K562 (cell line): ENCODE measurements around the gene PI4KA. TPM values are rescaled to one million over a fixed set of nuclear protein-coding genes. Genes with fewer than 3 reads are reported as not detected.

Experiments
- CBX3 ChIP-seq, 2 experiments: IDR thresholded peaks; 1 replicate in 1 of 2; 2 replicates in 1 of 2; pipeline ENCODE4 v1.6.1; 2012; ENCODE audit warnings: inconsistent platforms in 2 of 2, low read length in 2 of 2, borderline replicate concordance in 1 of 2, control low read depth in 1 of 2
- DEAF1 ChIP-seq: fragments of 450-650 bp; formaldehyde crosslinking; IDR thresholded peaks from 2 replicates; pipeline ENCODE4 v1.4.0; 2020; ENCODE audit warnings: mild to moderate bottlenecking, moderate library complexity
- FOXK2 ChIP-seq, 2 experiments: fragments of 450-650 bp; IDR thresholded peaks in 1 of 2; conservative IDR thresholded peaks in 1 of 2; 2 replicates each; pipeline ENCODE4 v1.6.1; 2016; ENCODE audit warnings: low read depth in 2 of 2, mild to moderate bottlenecking in 1 of 2
- HINFP ChIP-seq: fragments of 450-650 bp; conservative IDR thresholded peaks from 2 replicates; pipeline ENCODE4 v1.6.1; 2016; ENCODE audit warnings: missing genetic modification characterization, low read depth, mild to moderate bottlenecking, control low read depth, missing compliant biosample characterization
- MEF2D ChIP-seq: conservative IDR thresholded peaks from 2 replicates; pipeline ENCODE4 v1.6.1; 2016; ENCODE audit warnings: low read depth, missing genetic modification characterization, missing compliant biosample characterization
- NCOA2 ChIP-seq, 2 experiments: fragments of 450-650 bp; IDR thresholded peaks; 2 replicates each; pipeline ENCODE4 v1.6.1; 2018; ENCODE audit warnings: mild to moderate bottlenecking in 2 of 2, moderate library complexity in 1 of 2; ENCODE audit not compliant: partially characterized antibody in 2 of 2
- NCOR1 ChIP-seq: fragments of 450-650 bp; IDR thresholded peaks from 2 replicates; pipeline ENCODE4 v1.6.1; 2016; ENCODE audit warnings: mild to moderate bottlenecking, moderate library complexity
- RB1 ChIP-seq: fragments of 450-650 bp; IDR thresholded peaks from 2 replicates; pipeline ENCODE4 v1.6.1; 2017; ENCODE audit warnings: low read depth, mild to moderate bottlenecking
- RBBP5 ChIP-seq: fragments of 200-600 bp; sonication (generic); IDR thresholded peaks from 2 replicates; pipeline ENCODE4 v1.6.1; 2012; ENCODE audit warnings: borderline replicate concordance, mild to moderate bottlenecking, low read length, control low read depth, inconsistent platforms; ENCODE audit not compliant: insufficient read depth, poor library complexity, severe bottlenecking
- RBM17 ChIP-seq: fragments of 200-400 bp; formaldehyde crosslinking; IDR thresholded peaks from 2 replicates; pipeline ENCODE4 v1.6.1; 2017; ENCODE audit warnings: low read depth, mild to moderate bottlenecking, low read length, borderline replicate concordance
- RBM39 ChIP-seq: fragments of 200-400 bp; formaldehyde crosslinking; optimal IDR thresholded peaks from 2 replicates; pipeline ENCODE3; 2018; ENCODE audit warnings: low read depth, low read length
- TCF15 ChIP-seq: fragments of 250-450 bp; sonication (Bioruptor Pico); IDR thresholded peaks from 2 replicates; pipeline ENCODE4 v1.8.0; 2022; ENCODE audit warnings: moderate library complexity, mild to moderate bottlenecking, inconsistent platforms
- ZBTB2 ChIP-seq: fragments of 450-650 bp; IDR thresholded peaks from 2 replicates; pipeline ENCODE4 v1.6.1; 2016; ENCODE audit warnings: antibody characterized with exemption
- ZNF384 ChIP-seq: IDR thresholded peaks from 2 replicates; pipeline ENCODE4 v1.6.1; 2012; ENCODE audit warnings: low read depth, low read length, improper control_type of control experiment
- ZNF445 ChIP-seq: fragments of 250-450 bp; sonication (Bioruptor Pico); IDR thresholded peaks from 2 replicates; pipeline ENCODE4 v1.4.0; 2020; ENCODE audit warnings: low read depth, mild to moderate bottlenecking, moderate library complexity
- ZNF780A ChIP-seq: fragments of 250-450 bp; sonication (Bioruptor Pico); IDR thresholded peaks from 2 replicates; pipeline ENCODE4 v1.5.0; 2021; ENCODE audit warnings: mild to moderate bottlenecking
- polyA plus RNA-seq, 8 experiments: library from polyadenylated mRNA; depleted of rRNA in 4 of 8; stranded (reverse) in 5 of 8; unstranded in 3 of 8; fragments of >200 nt; fragmentation: Nextera tagmentation in 2 of 8; fragmentation: Illumina TruSeq in 1 of 8; extraction: Ambion mirVana in 2 of 8; extraction: Trizol in 1 of 8; gene quantifications; 2 replicates each; pipeline versions ENCODE4 v1.2.1 to v1.2.3, GENCODE V29; 2011 to 2014; ENCODE audit warnings: inconsistent platforms in 1 of 8, missing spikeins in 1 of 8
- total RNA-seq, 7 experiments: library from RNA; depleted of rRNA in 6 of 7; stranded (reverse); fragments of >200 nt in 6 of 7; fragmentation: Illumina TruSeq in 2 of 7; extraction: Trizol in 2 of 7; gene quantifications; 2 replicates each; pipeline versions ENCODE4 v1.2.1 to v1.2.3, GENCODE V29; 2011 to 2021; ENCODE audit warnings: low replicate concordance in 1 of 7

PI4KA gene
- total and polyA plus RNA-seq, 9 of the 15 experiments (the other 6 are each of a cell fraction or from before 2014, with no cell fraction given): 7.3 to 187 (median 84.7) TPM

- TF ChIP-seq NCOR1: no peak
- TF ChIP-seq NCOA2 (IDR thresholded peaks at IDR 0.05; ENCODE audit: partially characterized antibody in 2 of 2): no peak
- no peak for TF ChIP-seq FOXK2 (conservative IDR thresholded peaks at IDR 0.05 in 1 of 2, IDR thresholded peaks at IDR 0.05 in 1 of 2; ENCODE audit: low read depth in 2 of 2)
- TF ChIP-seq CBX3 (IDR thresholded peaks at IDR 0.05; ENCODE audit: borderline replicate concordance in 1 of 2, low read length in 2 of 2): no peak
- no peak for TF ChIP-seq RB1
- TF ChIP-seq HINFP (tag): no peak
- 0 out of 2 replicates have a peak, but pooled peaks have one; percentile 35 for TF ChIP-seq MEF2D (tag)
- TF ChIP-seq ZNF445 (CRISPR knock-in tag): no peak
- 0 out of 2 replicates have a peak, but pooled peaks have one; percentile 66 for TF ChIP-seq TCF15 (CRISPR knock-in tag)
- no peak for TF ChIP-seq RBBP5
- TF ChIP-seq DEAF1 (CRISPR knock-in tag): peak; percentile 17; the same call in 1 of the 2 replicates
- TF ChIP-seq RBM39: no peak
- TF ChIP-seq ZNF384: no peak
- no peak for TF ChIP-seq ZNF780A (CRISPR knock-in tag)
- TF ChIP-seq ZBTB2: no peak
- no peak for TF ChIP-seq RBM17
Measured at GRCh38 chr22:20840646-20841371, 17.8 kb downstream of the PI4KA start (continued).
